ENCODE results near the gene IRX3. TPM values are rescaled to one million over a fixed set of nuclear protein-coding genes. Genes with fewer than 3 reads are reported as not detected.

IRX3 gene
- total RNA-seq, 1 experiment from 2014 or later: not detected

GRCh38 chr16:54245788-54246453 is 40.7 kb downstream of the IRX3 start:
- peaks cover 15% of the 10 kb centered on the region for H3K27me3 ChIP-seq (ENCODE audit: low read length)
- TF ChIP-seq CTCF (conservative IDR thresholded peaks at IDR 0.05; ENCODE audit: low read depth, low read length) (no peak), EZH2 (IDR thresholded peaks at IDR 0.05; ENCODE audit: low read length, unreplicated experiment) (no peak), EZH2phosphoT487 (IDR thresholded peaks at IDR 0.05; ENCODE audit: borderline replicate concordance, low read length) (no peak)
- H3K4me3 ChIP-seq (ENCODE audit: low read length): no peak overlapping the region
- H3K36me3 ChIP-seq (ENCODE audit: low read depth, low read length): no peaks in the 10 kb centered on the region
- H3F3A ChIP-seq (ENCODE audit: low read length, unreplicated experiment): no peaks in the 10 kb centered on the region
- H3K9me2 ChIP-seq (replicated peaks; ENCODE audit: low read length): no peaks in the 10 kb centered on the region
- ATAC-seq (no peak), DNase-seq (no peak)
- H3K4me1 ChIP-seq (ENCODE audit: insufficient read depth, low read length): no peaks in the 10 kb centered on the region
- no peak overlapping the region for H3K4me2 ChIP-seq (ENCODE audit: low read length)
- no peaks in the 10 kb centered on the region for H3K79me2 ChIP-seq (ENCODE audit: low read length)
- POLR2A ChIA-PET (ENCODE audit: unreplicated experiment): no interaction called here
- no peak overlapping the region for H3K27ac ChIP-seq (ENCODE audit: low read length)
- no peaks in the 10 kb centered on the region for H4K20me1 ChIP-seq (ENCODE audit: low read length)
- BruUV-seq (replicated peaks): no TSS peak
- no peaks in the 10 kb centered on the region for H3K9me3 ChIP-seq (ENCODE audit: low read length)
- H3K9ac ChIP-seq (ENCODE audit: low read length): no peak overlapping the region
- CTCF ChIA-PET: no interaction called here
- intact Hi-C loops (cut with micrococcal nuclease): no loop called here
- no peak overlapping the region for H2AFZ ChIP-seq (ENCODE audit: low read length)

GRCh38 chr16:54244061-54244886 is 42.3 kb downstream of the IRX3 start:
- no peaks in the 10 kb centered on the region for H3K79me2 ChIP-seq (ENCODE audit: low read length)
- no peak overlapping the region for H2AFZ ChIP-seq (ENCODE audit: low read length)
- H3F3A ChIP-seq (ENCODE audit: low read length, unreplicated experiment): no peaks in the 10 kb centered on the region
- H3K4me1 ChIP-seq (ENCODE audit: insufficient read depth, low read length): no peaks in the 10 kb centered on the region
- TF ChIP-seq EZH2 (IDR thresholded peaks at IDR 0.05; ENCODE audit: low read length, unreplicated experiment) (no peak), CTCF (conservative IDR thresholded peaks at IDR 0.05; ENCODE audit: low read depth, low read length) (no peak), EZH2phosphoT487 (IDR thresholded peaks at IDR 0.05; ENCODE audit: borderline replicate concordance, low read length) (no peak)
- no TSS peak for BruUV-seq (replicated peaks)
- no peak overlapping the region for H3K4me2 ChIP-seq (ENCODE audit: low read length)
- no peaks in the 10 kb centered on the region for H3K36me3 ChIP-seq (ENCODE audit: low read depth, low read length)
- ATAC-seq (no peak), DNase-seq (no peak)
- H3K27ac ChIP-seq (ENCODE audit: low read length): no peak overlapping the region
- H3K9ac ChIP-seq (ENCODE audit: low read length): no peak overlapping the region
- no peak overlapping the region for H3K4me3 ChIP-seq (ENCODE audit: low read length)
- POLR2A ChIA-PET (ENCODE audit: unreplicated experiment): no interaction called here
- no peaks in the 10 kb centered on the region for H3K9me3 ChIP-seq (ENCODE audit: low read length)
- H3K9me2 ChIP-seq (replicated peaks; ENCODE audit: low read length): no peaks in the 10 kb centered on the region
- H3K27me3 ChIP-seq (ENCODE audit: low read length): peaks cover 20% of the 10 kb centered on the region
- intact Hi-C loops (cut with micrococcal nuclease): no loop called here
- no peaks in the 10 kb centered on the region for H4K20me1 ChIP-seq (ENCODE audit: low read length)
- CTCF ChIA-PET: no interaction called here

GRCh38 chr16:54243202-54243601 is 43.4 kb downstream of the IRX3 start:
- DNase-seq (no peak), ATAC-seq (no peak)
- H4K20me1 ChIP-seq (ENCODE audit: low read length): no peaks in the 10 kb centered on the region
- BruUV-seq (replicated peaks): no TSS peak
- H3K4me1 ChIP-seq (ENCODE audit: insufficient read depth, low read length): no peaks in the 10 kb centered on the region
- H3K36me3 ChIP-seq (ENCODE audit: low read depth, low read length): no peaks in the 10 kb centered on the region
- no peaks in the 10 kb centered on the region for H3K9me2 ChIP-seq (replicated peaks; ENCODE audit: low read length)
- no peaks in the 10 kb centered on the region for H3K9me3 ChIP-seq (ENCODE audit: low read length)
- H3K4me2 ChIP-seq (ENCODE audit: low read length): no peak overlapping the region
- H3F3A ChIP-seq (ENCODE audit: low read length, unreplicated experiment): no peaks in the 10 kb centered on the region
- intact Hi-C loops (cut with micrococcal nuclease): no loop called here
- no peak overlapping the region for H3K9ac ChIP-seq (ENCODE audit: low read length)
- no peaks in the 10 kb centered on the region for H3K79me2 ChIP-seq (ENCODE audit: low read length)
- H3K4me3 ChIP-seq (ENCODE audit: low read length): no peak overlapping the region
- no peak overlapping the region for H3K27ac ChIP-seq (ENCODE audit: low read length)
- POLR2A ChIA-PET (ENCODE audit: unreplicated experiment): no interaction called here
- TF ChIP-seq EZH2phosphoT487 (IDR thresholded peaks at IDR 0.05; ENCODE audit: borderline replicate concordance, low read length): no peak
- TF ChIP-seq CTCF (conservative IDR thresholded peaks at IDR 0.05; ENCODE audit: low read depth, low read length): no peak
- TF ChIP-seq EZH2 (IDR thresholded peaks at IDR 0.05; ENCODE audit: low read length, unreplicated experiment): no peak
- H3K27me3 ChIP-seq (ENCODE audit: low read length): peaks cover 25% of the 10 kb centered on the region
- no peak overlapping the region for H2AFZ ChIP-seq (ENCODE audit: low read length)
- CTCF ChIA-PET: no interaction called here
